WTC11 (cell line): ENCODE results near the gene RBPJ.

Experiments
- ATF1 ChIP-seq: sonication (generic); formaldehyde crosslinking; IDR thresholded peaks from 2 replicates; pipeline ENCODE4 v1.8.1; 2023; ENCODE audit warnings: mild to moderate bottlenecking, moderate library complexity, missing genetic modification reagents
- FOXK1 ChIP-seq: sonication (generic); formaldehyde crosslinking; IDR thresholded peaks from 2 replicates; pipeline ENCODE4 v1.8.0; 2022; ENCODE audit warnings: mild to moderate bottlenecking, moderate library complexity, missing genetic modification reagents
- NR1H2 ChIP-seq: sonication (generic); formaldehyde crosslinking; IDR thresholded peaks from 2 replicates; pipeline ENCODE4 v1.9.0; 2021; ENCODE audit warnings: mild to moderate bottlenecking, moderate library complexity, missing genetic modification reagents
- NR3C1 ChIP-seq: sonication (generic); formaldehyde crosslinking; conservative IDR thresholded peaks from 2 replicates; pipeline ENCODE4 v1.8.1; 2023; ENCODE audit warnings: low read depth, mild to moderate bottlenecking, missing genetic modification reagents
- ZNF121 ChIP-seq: sonication (generic); formaldehyde crosslinking; IDR thresholded peaks from 2 replicates; pipeline ENCODE4 v1.8.0; 2023; ENCODE audit warnings: missing genetic modification reagents
- TF ChIP-seq, protein P1 (sequence below): fragments of 200-600 bp; IDR thresholded peaks from 2 replicates; pipeline ENCODE4 v1.8.0; 2022; ENCODE audit warnings: antibody characterized with exemption
- TF ChIP-seq, protein P2 (sequence below): sonication (generic); formaldehyde crosslinking; IDR thresholded peaks from 2 replicates; pipeline ENCODE4 v1.8.1; 2022; ENCODE audit warnings: low read depth, missing genetic modification reagents, borderline replicate concordance

DNA sequence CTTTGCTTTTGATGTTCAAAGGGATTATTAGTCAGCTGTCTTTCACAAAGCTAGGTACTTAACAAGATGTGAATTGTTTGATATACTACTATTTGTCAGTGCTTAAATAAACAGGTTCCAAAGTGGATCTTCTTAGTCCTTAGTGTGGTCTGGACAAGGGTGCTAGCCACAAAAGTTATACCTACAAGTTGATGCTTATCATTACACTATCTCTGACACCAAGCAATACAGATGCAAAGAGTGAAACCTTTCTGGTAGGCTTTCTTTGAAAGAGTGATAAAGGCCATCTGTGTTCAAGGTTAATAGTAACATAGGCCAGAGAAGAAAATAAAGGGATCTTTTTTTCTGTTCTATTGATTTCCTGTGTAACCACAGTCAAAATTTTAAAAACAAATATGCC, 12.2 kb upstream of the RBPJ start:
- TF ChIP-seq, protein P1, sequence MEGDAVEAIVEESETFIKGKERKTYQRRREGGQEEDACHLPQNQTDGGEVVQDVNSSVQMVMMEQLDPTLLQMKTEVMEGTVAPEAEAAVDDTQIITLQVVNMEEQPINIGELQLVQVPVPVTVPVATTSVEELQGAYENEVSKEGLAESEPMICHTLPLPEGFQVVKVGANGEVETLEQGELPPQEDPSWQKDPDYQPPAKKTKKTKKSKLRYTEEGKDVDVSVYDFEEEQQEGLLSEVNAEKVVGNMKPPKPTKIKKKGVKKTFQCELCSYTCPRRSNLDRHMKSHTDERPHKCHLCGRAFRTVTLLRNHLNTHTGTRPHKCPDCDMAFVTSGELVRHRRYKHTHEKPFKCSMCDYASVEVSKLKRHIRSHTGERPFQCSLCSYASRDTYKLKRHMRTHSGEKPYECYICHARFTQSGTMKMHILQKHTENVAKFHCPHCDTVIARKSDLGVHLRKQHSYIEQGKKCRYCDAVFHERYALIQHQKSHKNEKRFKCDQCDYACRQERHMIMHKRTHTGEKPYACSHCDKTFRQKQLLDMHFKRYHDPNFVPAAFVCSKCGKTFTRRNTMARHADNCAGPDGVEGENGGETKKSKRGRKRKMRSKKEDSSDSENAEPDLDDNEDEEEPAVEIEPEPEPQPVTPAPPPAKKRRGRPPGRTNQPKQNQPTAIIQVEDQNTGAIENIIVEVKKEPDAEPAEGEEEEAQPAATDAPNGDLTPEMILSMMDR, result no peak
- TF ChIP-seq NR3C1 (CRISPR knock-in tag) (no peak), ZNF121 (CRISPR knock-in tag) (no peak), NR1H2 (CRISPR knock-in tag) (no peak), FOXK1 (no peak), ATF1 (CRISPR knock-in tag) (no peak)
- TF ChIP-seq, protein P2, sequence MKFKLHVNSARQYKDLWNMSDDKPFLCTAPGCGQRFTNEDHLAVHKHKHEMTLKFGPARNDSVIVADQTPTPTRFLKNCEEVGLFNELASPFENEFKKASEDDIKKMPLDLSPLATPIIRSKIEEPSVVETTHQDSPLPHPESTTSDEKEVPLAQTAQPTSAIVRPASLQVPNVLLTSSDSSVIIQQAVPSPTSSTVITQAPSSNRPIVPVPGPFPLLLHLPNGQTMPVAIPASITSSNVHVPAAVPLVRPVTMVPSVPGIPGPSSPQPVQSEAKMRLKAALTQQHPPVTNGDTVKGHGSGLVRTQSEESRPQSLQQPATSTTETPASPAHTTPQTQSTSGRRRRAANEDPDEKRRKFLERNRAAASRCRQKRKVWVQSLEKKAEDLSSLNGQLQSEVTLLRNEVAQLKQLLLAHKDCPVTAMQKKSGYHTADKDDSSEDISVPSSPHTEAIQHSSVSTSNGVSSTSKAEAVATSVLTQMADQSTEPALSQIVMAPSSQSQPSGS (CRISPR knock-in tag), result no peak
